ENCODE data around the gene PCED1A.

DNA sequence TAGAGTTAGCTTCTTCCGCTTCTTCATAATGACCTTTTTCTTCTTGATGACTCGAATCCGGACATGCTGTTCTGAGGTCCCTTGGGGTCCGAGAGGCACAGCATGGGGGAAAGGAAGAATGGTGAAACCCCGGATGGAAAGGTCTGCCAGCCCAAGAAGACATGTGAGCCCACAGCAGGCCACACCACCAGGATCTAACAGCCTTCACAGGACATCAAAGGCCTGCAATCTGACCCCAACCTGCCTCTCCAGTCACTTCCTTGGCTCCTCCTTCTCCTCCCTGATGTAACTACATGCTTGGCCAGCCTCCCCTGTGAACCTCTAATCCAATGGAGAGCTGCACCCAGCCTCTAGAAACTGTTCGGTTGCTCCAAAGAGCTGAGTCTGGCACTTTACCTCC, 41.6 kb downstream of the PCED1A start:
- TF ChIP-seq, protein P1, sequence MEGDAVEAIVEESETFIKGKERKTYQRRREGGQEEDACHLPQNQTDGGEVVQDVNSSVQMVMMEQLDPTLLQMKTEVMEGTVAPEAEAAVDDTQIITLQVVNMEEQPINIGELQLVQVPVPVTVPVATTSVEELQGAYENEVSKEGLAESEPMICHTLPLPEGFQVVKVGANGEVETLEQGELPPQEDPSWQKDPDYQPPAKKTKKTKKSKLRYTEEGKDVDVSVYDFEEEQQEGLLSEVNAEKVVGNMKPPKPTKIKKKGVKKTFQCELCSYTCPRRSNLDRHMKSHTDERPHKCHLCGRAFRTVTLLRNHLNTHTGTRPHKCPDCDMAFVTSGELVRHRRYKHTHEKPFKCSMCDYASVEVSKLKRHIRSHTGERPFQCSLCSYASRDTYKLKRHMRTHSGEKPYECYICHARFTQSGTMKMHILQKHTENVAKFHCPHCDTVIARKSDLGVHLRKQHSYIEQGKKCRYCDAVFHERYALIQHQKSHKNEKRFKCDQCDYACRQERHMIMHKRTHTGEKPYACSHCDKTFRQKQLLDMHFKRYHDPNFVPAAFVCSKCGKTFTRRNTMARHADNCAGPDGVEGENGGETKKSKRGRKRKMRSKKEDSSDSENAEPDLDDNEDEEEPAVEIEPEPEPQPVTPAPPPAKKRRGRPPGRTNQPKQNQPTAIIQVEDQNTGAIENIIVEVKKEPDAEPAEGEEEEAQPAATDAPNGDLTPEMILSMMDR (IDR thresholded peaks at IDR 0.05), result no peak
- TF ChIP-seq EZH2 (IDR thresholded peaks at IDR 0.05; ENCODE audit: borderline replicate concordance, insufficient read depth, low read depth, low read length, poor library complexity, severe bottlenecking), result no peak

All from B cell (primary cell).